ENCODE measurements around the gene TPCN1.

TPCN1 gene

GRCh38 chr12:113260127-113260526 is 38.9 kb downstream of the TPCN1 start:
- Histone ChIP-seq H3K36me3 (ENCODE audit: low read depth) (peaks cover 18% of the 10 kb centered on the region), H3K9me3 (ENCODE audit: severe bottlenecking) (no peaks in the 10 kb centered on the region), H3K27ac (ENCODE audit: poor library complexity, severe bottlenecking) (no peak overlapping the region), H3K4me3 (ENCODE audit: severe bottlenecking) (no peak overlapping the region), H3K4me1 (ENCODE audit: insufficient read depth, poor library complexity, severe bottlenecking) (peaks cover 4% of the 10 kb centered on the region), H3K27me3 (ENCODE audit: insufficient read depth, poor library complexity, severe bottlenecking) (no peaks in the 10 kb centered on the region)
- ATAC-seq (ENCODE audit: low read depth): no peak
- TF ChIP-seq, protein P1, sequence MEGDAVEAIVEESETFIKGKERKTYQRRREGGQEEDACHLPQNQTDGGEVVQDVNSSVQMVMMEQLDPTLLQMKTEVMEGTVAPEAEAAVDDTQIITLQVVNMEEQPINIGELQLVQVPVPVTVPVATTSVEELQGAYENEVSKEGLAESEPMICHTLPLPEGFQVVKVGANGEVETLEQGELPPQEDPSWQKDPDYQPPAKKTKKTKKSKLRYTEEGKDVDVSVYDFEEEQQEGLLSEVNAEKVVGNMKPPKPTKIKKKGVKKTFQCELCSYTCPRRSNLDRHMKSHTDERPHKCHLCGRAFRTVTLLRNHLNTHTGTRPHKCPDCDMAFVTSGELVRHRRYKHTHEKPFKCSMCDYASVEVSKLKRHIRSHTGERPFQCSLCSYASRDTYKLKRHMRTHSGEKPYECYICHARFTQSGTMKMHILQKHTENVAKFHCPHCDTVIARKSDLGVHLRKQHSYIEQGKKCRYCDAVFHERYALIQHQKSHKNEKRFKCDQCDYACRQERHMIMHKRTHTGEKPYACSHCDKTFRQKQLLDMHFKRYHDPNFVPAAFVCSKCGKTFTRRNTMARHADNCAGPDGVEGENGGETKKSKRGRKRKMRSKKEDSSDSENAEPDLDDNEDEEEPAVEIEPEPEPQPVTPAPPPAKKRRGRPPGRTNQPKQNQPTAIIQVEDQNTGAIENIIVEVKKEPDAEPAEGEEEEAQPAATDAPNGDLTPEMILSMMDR (IDR thresholded peaks at IDR 0.05; ENCODE audit: poor library complexity, severe bottlenecking): no peak
- no peak for DNase-seq (ENCODE audit: low spot score)

DNA sequence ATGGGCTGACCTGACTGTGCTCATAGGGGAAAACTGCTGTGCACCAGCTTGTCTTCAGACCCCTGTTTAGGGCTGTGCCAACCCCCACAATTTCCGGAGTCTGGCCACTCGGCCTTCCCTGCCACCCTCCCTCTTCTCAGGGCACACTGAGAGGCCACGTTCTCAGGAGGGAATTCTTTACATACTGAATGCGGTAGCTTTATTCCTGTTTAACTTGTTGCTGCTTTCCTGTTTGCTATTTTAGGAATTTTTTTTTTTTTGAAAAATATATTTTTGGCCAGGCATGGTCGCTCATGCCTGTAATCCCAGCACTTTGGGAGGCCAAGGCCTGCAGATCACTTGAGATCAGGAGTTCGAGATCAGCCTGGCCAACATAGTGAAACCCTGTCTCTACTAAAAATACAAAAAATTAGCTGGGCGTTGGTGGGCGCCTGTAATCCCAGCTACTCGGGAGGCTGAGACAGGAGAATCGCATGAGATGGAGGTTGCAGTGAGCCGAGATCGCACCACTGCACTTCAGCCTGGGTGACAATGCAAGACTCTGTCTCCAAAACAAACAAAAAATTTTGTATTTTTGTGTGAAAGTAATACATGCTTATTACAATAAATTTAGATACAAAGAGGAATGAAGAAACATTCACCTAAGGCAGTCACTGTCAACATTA is 39.5 kb downstream of the TPCN1 start:
- Histone ChIP-seq H3K4me1 (ENCODE audit: insufficient read depth, poor library complexity, severe bottlenecking) (peaks cover 4% of the 10 kb centered on the region), H3K27me3 (ENCODE audit: insufficient read depth, poor library complexity, severe bottlenecking) (no peaks in the 10 kb centered on the region), H3K36me3 (ENCODE audit: low read depth) (peaks cover 18% of the 10 kb centered on the region), H3K27ac (ENCODE audit: poor library complexity, severe bottlenecking) (no peak overlapping the region), H3K9me3 (ENCODE audit: severe bottlenecking) (no peaks in the 10 kb centered on the region), H3K4me3 (ENCODE audit: severe bottlenecking) (no peak overlapping the region)
- ATAC-seq (ENCODE audit: low read depth) (no peak), DNase-seq (ENCODE audit: low spot score) (no peak)
- TF ChIP-seq, protein P1 (IDR thresholded peaks at IDR 0.05; ENCODE audit: poor library complexity, severe bottlenecking): no peak

- no peaks in the 10 kb centered on the region for H3K27me3 ChIP-seq (ENCODE audit: insufficient read depth, poor library complexity, severe bottlenecking)
- peaks cover 29% of the 10 kb centered on the region for H3K36me3 ChIP-seq (ENCODE audit: low read depth)
- H3K9me3 ChIP-seq (ENCODE audit: severe bottlenecking): no peaks in the 10 kb centered on the region
- H3K4me3 ChIP-seq (ENCODE audit: severe bottlenecking): no peak overlapping the region
- H3K4me1 ChIP-seq (ENCODE audit: insufficient read depth, poor library complexity, severe bottlenecking): peaks cover 4% of the 10 kb centered on the region
- H3K27ac ChIP-seq (ENCODE audit: poor library complexity, severe bottlenecking): no peak overlapping the region
- no peak for DNase-seq (ENCODE audit: low spot score)
- TF ChIP-seq, protein P1 (IDR thresholded peaks at IDR 0.05; ENCODE audit: poor library complexity, severe bottlenecking): no peak
- no peak for ATAC-seq (ENCODE audit: low read depth)
Measured at GRCh38 chr12:113261847-113262470, 40.7 kb downstream of the TPCN1 start.

DNA sequence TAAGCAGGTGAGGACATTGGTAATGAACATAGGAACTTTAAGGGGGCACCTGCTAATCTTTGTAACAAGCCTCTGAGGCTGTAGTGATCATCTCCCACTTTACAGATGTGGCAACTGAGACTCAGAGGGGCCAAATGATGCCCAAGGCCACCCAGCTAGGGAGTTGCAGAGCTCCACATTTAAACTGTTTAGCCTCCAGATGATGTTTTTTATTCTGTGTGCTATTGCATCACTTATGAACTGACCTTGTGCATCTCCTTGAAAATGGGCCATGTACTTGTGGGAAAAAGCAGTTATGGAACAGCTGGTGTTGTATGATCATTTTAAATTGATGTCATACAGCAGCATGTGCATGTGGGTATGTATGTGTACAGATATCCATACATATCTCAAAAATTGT is 41.4 kb downstream of the TPCN1 start:
- ATAC-seq (ENCODE audit: low read depth): no peak
- H3K27ac ChIP-seq (ENCODE audit: poor library complexity, severe bottlenecking): no peak overlapping the region
- H3K36me3 ChIP-seq (ENCODE audit: low read depth): peaks cover 36% of the 10 kb centered on the region

More for the DNA sequence above, 41.4 kb downstream of the TPCN1 start:
- no peak for DNase-seq (ENCODE audit: low spot score)
- Histone ChIP-seq H3K4me3 (ENCODE audit: severe bottlenecking) (no peak overlapping the region), H3K9me3 (ENCODE audit: severe bottlenecking) (no peaks in the 10 kb centered on the region), H3K27me3 (ENCODE audit: insufficient read depth, poor library complexity, severe bottlenecking) (no peaks in the 10 kb centered on the region), H3K4me1 (ENCODE audit: insufficient read depth, poor library complexity, severe bottlenecking) (peaks cover 4% of the 10 kb centered on the region)
- TF ChIP-seq, protein P1 (IDR thresholded peaks at IDR 0.05; ENCODE audit: poor library complexity, severe bottlenecking): no peak

Measured in RWPE2 (cell line).